ENCODE data around the gene TRMT112.

TRMT112 gene

DNA sequence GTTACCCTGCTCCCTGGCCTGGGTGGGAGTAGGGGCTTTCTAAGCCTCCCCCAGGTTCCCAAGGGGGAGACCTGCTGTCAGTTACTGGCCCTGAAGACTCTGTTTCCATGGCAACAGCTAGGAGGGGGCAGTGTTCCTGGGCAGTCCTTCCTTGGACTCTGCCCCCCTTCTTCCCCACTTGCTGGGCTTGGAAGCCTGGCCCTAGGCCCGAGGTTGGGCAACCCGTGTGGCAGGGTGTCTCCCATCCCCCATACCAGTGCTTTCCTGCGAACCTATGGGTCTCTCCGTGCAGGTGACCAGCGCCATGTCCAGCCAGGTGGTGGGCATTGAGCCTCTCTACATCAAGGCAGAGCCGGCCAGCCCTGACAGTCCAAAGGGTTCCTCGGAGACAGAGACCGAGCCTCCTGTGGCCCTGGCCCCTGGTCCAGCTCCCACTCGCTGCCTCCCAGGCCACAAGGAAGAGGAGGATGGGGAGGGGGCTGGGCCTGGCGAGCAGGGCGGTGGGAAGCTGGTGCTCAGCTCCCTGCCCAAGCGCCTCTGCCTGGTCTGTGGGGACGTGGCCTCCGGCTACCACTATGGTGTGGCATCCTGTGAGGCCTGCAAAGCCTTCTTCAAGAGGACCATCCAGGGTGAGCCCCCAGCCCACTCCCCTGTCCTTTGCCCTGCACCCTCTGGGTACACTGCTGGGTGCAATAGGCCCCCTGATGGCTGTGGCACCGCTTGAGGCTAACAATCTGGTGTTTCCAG, 10.3 kb downstream of the TRMT112 start:
- H3K27ac ChIP-seq, result peak overlapping the region; percentile 100
- DNase-seq (ENCODE audit: low spot score), result no peak
- ChIA-PET POLR2A (ENCODE audit: low non-redundant PET) (interaction anchor here (0.6 to 1.1 kb wide), 2 partner anchors 35 to 122 kb away, joined by 3 to 8 read pairs; no protein-coding TSS in a partner anchor), CTCF (interaction anchor here (0.6 to 0.9 kb wide), 5 partner anchors 25 to 116 kb away, joined by 3 to 6 read pairs (median 4); no protein-coding TSS in a partner anchor)
- TF ChIP-seq, protein P1, sequence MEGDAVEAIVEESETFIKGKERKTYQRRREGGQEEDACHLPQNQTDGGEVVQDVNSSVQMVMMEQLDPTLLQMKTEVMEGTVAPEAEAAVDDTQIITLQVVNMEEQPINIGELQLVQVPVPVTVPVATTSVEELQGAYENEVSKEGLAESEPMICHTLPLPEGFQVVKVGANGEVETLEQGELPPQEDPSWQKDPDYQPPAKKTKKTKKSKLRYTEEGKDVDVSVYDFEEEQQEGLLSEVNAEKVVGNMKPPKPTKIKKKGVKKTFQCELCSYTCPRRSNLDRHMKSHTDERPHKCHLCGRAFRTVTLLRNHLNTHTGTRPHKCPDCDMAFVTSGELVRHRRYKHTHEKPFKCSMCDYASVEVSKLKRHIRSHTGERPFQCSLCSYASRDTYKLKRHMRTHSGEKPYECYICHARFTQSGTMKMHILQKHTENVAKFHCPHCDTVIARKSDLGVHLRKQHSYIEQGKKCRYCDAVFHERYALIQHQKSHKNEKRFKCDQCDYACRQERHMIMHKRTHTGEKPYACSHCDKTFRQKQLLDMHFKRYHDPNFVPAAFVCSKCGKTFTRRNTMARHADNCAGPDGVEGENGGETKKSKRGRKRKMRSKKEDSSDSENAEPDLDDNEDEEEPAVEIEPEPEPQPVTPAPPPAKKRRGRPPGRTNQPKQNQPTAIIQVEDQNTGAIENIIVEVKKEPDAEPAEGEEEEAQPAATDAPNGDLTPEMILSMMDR (conservative IDR thresholded peaks at IDR 0.05; ENCODE audit: low read depth), result no peak

DNA sequence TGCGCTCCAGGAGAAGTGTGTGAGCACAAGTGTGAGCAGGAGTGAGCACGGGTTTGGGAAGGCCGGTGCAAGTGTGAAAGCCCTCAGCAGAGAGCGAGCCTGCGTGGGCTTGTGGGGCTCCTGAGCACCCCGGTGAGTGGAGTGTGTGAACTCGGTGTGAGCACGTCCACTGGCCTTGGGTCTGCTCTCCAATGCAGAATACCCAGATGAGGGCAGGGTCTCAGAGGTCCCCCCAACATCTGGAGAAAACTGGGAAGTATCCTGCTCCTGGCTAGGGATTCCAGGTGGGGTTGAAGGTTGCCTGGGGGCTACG, 10.8 kb downstream of the TRMT112 start:
- ChIA-PET CTCF (interaction anchor here (0.6 to 0.9 kb wide), 5 partner anchors 26 to 116 kb away, joined by 3 to 6 read pairs (median 3); no protein-coding TSS in a partner anchor), POLR2A (ENCODE audit: low non-redundant PET) (interaction anchor here (1.1 kb wide), 1 partner anchor 35 kb away, joined by 3 read pairs; no protein-coding TSS in a partner anchor)
- TF ChIP-seq, protein P1 (conservative IDR thresholded peaks at IDR 0.05; ENCODE audit: low read depth), result no peak
- peak overlapping the region; percentile 100 for H3K27ac ChIP-seq
- DNase-seq (ENCODE audit: low spot score), result no peak

GRCh38 chr11:64305691-64306562, 11.4 kb downstream of the TRMT112 start:
- ChIA-PET POLR2A (ENCODE audit: low non-redundant PET) (interaction anchor here (2.0 kb wide), 1 partner anchor 12 kb away, joined by 9 read pairs; the partner anchor contains the start of genes PRDX5 and TRMT112), CTCF (interaction anchor here (0.6 to 0.9 kb wide), 7 partner anchors 24 to 117 kb away, joined by 3 to 6 read pairs (median 4); no protein-coding TSS in a partner anchor)
- H3K27ac ChIP-seq, result peak overlapping the region; percentile 100
- no peak for DNase-seq (ENCODE audit: low spot score)
- TF ChIP-seq, protein P1 (conservative IDR thresholded peaks at IDR 0.05; ENCODE audit: low read depth), result peak; percentile 50

GRCh38 chr11:64305075-64305690, 12.2 kb downstream of the TRMT112 start, which contains the start of gene ESRRA:
Gene ESRRA, plus strand, starts transcription at chr11:64305524. Its CDS starts 1,656 bp downstream, at chr11:64307180.
- TF ChIP-seq, protein P1 (conservative IDR thresholded peaks at IDR 0.05; ENCODE audit: low read depth), result no peak
- H3K27ac ChIP-seq, result peak within 1 kb of the TSS; percentile 100
- DNase-seq (ENCODE audit: low spot score), result peak; percentile 98
- CTCF ChIA-PET, result interaction anchor here (0.6 to 1.3 kb wide), 5 partner anchors 16 to 101 kb away, joined by 3 to 5 read pairs (median 4); no protein-coding TSS in a partner anchor
- POLR2A ChIA-PET (ENCODE audit: low non-redundant PET), result interaction anchor here (0.5 to 2.0 kb wide), 2 partner anchors 13 to 84 kb away, joined by 3 to 9 read pairs; partner anchors contain the start of genes PRDX5 and TRMT112

- peak overlapping the region; percentile 100 for H3K27ac ChIP-seq
- TF ChIP-seq, protein P1 (conservative IDR thresholded peaks at IDR 0.05; ENCODE audit: low read depth), result peak; percentile 85
- CTCF ChIA-PET, result interaction anchor here (0.6 to 1.3 kb wide), 9 partner anchors 9 to 118 kb away, joined by 3 to 5 read pairs (median 4); partner anchors contain the start of genes PLCB3 and STIP1
- POLR2A ChIA-PET (ENCODE audit: low non-redundant PET), result interaction anchor here (0.5 to 2.0 kb wide), 3 partner anchors 13 to 85 kb away, joined by 3 to 9 read pairs (median 3); partner anchors contain the start of genes PRDX5 and TRMT112
- DNase-seq (ENCODE audit: low spot score), result peak; percentile 66
Measured at GRCh38 chr11:64304316-64305072, 12.9 kb downstream of the TRMT112 start.
